ENCODE results near the gene ARF1.

GRCh38 chr1:228134591-228134990 is 52.1 kb downstream of the ARF1 start:
- TF ChIP-seq, protein P1, sequence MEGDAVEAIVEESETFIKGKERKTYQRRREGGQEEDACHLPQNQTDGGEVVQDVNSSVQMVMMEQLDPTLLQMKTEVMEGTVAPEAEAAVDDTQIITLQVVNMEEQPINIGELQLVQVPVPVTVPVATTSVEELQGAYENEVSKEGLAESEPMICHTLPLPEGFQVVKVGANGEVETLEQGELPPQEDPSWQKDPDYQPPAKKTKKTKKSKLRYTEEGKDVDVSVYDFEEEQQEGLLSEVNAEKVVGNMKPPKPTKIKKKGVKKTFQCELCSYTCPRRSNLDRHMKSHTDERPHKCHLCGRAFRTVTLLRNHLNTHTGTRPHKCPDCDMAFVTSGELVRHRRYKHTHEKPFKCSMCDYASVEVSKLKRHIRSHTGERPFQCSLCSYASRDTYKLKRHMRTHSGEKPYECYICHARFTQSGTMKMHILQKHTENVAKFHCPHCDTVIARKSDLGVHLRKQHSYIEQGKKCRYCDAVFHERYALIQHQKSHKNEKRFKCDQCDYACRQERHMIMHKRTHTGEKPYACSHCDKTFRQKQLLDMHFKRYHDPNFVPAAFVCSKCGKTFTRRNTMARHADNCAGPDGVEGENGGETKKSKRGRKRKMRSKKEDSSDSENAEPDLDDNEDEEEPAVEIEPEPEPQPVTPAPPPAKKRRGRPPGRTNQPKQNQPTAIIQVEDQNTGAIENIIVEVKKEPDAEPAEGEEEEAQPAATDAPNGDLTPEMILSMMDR (conservative IDR thresholded peaks at IDR 0.05 in 1 of 2, IDR thresholded peaks at IDR 0.05 in 1 of 2; ENCODE audit: extremely low read depth in 1 of 2, insufficient read depth in 1 of 2, low read depth in 1 of 2, low read length in 2 of 2), result no peak
- no peak for TF ChIP-seq EZH2 (IDR thresholded peaks at IDR 0.05; ENCODE audit: borderline replicate concordance, low read length)
